Mammary epithelial cell (primary cell): ENCODE results near the gene RXYLT1.
"Not testable (repeated sequence)": the region's sequence is repeated elsewhere in the genome, so short reads cannot be mapped to it uniquely, and the experiment has no call there.

ENCODE experiments used
- EZH2 ChIP-seq: IDR thresholded peaks from 2 replicates; pipeline ENCODE4 v1.6.1; 2012; ENCODE audit warnings: low read length, inconsistent platforms, borderline replicate concordance
- TF ChIP-seq, protein P1 (sequence below), 2 donors: IDR thresholded peaks in 1 of 2; conservative IDR thresholded peaks in 1 of 2; 2 replicates each; pipeline ENCODE4 v1.5.1; 2011 to 2012; ENCODE audit warnings: inconsistent platforms in 2 of 2, low read length in 2 of 2, mild to moderate bottlenecking in 2 of 2, control low read depth in 1 of 2, low read depth in 1 of 2; ENCODE audit not compliant: insufficient read depth in 1 of 2; ENCODE audit errors: extremely low read depth in 1 of 2

DNA sequence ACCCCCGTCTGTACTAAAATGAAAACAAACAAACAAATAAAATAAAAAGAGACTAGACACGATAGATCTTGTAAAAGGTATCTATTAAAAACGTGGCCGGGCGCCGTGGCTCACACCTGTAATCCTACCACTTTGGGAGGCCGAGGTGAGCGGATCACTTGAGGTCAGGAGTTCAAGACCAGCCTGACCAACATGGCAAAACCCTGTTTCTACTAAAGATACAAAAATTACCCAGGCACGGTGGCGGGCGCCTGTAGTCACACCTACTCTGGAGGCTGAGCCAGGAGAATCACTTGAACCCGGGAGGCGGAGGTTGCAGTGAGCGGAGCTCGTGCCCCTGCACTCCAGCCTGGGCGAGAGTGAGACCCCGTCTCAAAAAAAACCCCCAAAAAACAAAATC is 63.0 kb downstream of the RXYLT1 start:
- TF ChIP-seq, protein P1, sequence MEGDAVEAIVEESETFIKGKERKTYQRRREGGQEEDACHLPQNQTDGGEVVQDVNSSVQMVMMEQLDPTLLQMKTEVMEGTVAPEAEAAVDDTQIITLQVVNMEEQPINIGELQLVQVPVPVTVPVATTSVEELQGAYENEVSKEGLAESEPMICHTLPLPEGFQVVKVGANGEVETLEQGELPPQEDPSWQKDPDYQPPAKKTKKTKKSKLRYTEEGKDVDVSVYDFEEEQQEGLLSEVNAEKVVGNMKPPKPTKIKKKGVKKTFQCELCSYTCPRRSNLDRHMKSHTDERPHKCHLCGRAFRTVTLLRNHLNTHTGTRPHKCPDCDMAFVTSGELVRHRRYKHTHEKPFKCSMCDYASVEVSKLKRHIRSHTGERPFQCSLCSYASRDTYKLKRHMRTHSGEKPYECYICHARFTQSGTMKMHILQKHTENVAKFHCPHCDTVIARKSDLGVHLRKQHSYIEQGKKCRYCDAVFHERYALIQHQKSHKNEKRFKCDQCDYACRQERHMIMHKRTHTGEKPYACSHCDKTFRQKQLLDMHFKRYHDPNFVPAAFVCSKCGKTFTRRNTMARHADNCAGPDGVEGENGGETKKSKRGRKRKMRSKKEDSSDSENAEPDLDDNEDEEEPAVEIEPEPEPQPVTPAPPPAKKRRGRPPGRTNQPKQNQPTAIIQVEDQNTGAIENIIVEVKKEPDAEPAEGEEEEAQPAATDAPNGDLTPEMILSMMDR (conservative IDR thresholded peaks at IDR 0.05 in 1 of 2, IDR thresholded peaks at IDR 0.05 in 1 of 2; ENCODE audit: extremely low read depth in 1 of 2, insufficient read depth in 1 of 2, low read depth in 1 of 2, low read length in 2 of 2): not testable (repeated sequence)
- TF ChIP-seq EZH2: not testable (repeated sequence)
